Naive thymus-derived CD4-positive, alpha-beta T cell (primary cell): ENCODE measurements around the gene NRBP1. TPM values are rescaled to one million over a fixed set of nuclear protein-coding genes. Genes with fewer than 3 reads are reported as not detected.
A peak's percentile ranks its signal among the peaks of the same experiment; 100 is the strongest.

Experiments used
- ATAC-seq: fragments of 150-1000 bp; cut with Tn5 transposase; 2 replicates; pipeline ENCODE4 v1.10.0; 2021; ENCODE audit warnings: mild to moderate bottlenecking, moderate library complexity
- CTCF ChIA-PET: fragments of 350-600 bp; sonication (Branson Sonifier 250); formaldehyde crosslinking; loops from one replicate; lab custom pipeline; 2021; ENCODE audit warnings: antibody characterized with exemption; lab: Charles Lee
- POLR2A ChIA-PET: fragments of 350-600 bp; sonication (Branson Sonifier 250); formaldehyde crosslinking; loops from one replicate; lab custom pipeline; 2021; ENCODE audit warnings: antibody characterized with exemption, inconsistent platforms; lab: Charles Lee
- DNase-seq, 9 donors: peaks; one replicate each; pipeline versions ENCODE4 v3.0.0 to v3.0.0-alpha.2; 2020 to 2022; ENCODE audit warnings: mixed read lengths in 1 of 9
- H3K27ac ChIP-seq: one replicate; pipeline ENCODE4 v1.7.0; 2013; ENCODE audit warnings: mild to moderate bottlenecking, low read depth, low read length, moderate library complexity
- H3K27me3 ChIP-seq, 2 donors: one replicate each; pipeline ENCODE4 v1.7.0; 2013; ENCODE audit warnings: low read length in 2 of 2, mild to moderate bottlenecking in 2 of 2, moderate library complexity in 2 of 2; ENCODE audit not compliant: control insufficient read depth in 2 of 2, insufficient read depth in 2 of 2
- H3K36me3 ChIP-seq, 3 experiments: 1 replicate in 2 of 3; 2 replicates in 1 of 3; pipeline ENCODE4 v1.7.0; 2013; ENCODE audit warnings: low read length in 3 of 3, mild to moderate bottlenecking in 3 of 3, moderate library complexity in 1 of 3; ENCODE audit not compliant: insufficient read depth in 3 of 3, control insufficient read depth in 2 of 3
- H3K4me1 ChIP-seq, 2 donors: one replicate each; pipeline ENCODE4 v1.7.0; 2013; ENCODE audit warnings: low read length in 2 of 2, mild to moderate bottlenecking in 2 of 2, moderate library complexity in 1 of 2; ENCODE audit not compliant: control insufficient read depth in 2 of 2, insufficient read depth in 2 of 2
- H3K4me3 ChIP-seq: 2 replicates; pipeline ENCODE4 v1.7.0; 2013; ENCODE audit warnings: mild to moderate bottlenecking, low read length
- H3K9me3 ChIP-seq, 3 experiments: 1 replicate in 2 of 3; 2 replicates in 1 of 3; pipeline ENCODE4 v1.7.0; 2013; ENCODE audit warnings: low read length in 3 of 3; ENCODE audit not compliant: control insufficient read depth in 2 of 3
- H3K27ac Mint-ChIP-seq, 9 donors: one replicate each; pipeline ENCODE4 v1.8.0; 2020 to 2022; ENCODE audit warnings: mixed read lengths in 9 of 9, mild to moderate bottlenecking in 8 of 9, moderate library complexity in 5 of 9, inconsistent platforms in 2 of 9
- H3K27me3 Mint-ChIP-seq, 5 donors: one replicate each; pipeline ENCODE4 v1.8.0; 2021 to 2022; ENCODE audit warnings: mixed read lengths in 5 of 5, mild to moderate bottlenecking in 1 of 5
- H3K36me3 Mint-ChIP-seq, 5 donors: one replicate each; pipeline ENCODE4 v1.8.0; 2020 to 2022; ENCODE audit warnings: mixed read lengths in 5 of 5, mild to moderate bottlenecking in 3 of 5, inconsistent platforms in 1 of 5
- H3K4me1 Mint-ChIP-seq, 7 donors: one replicate each; pipeline ENCODE4 v1.8.0; 2020 to 2022; ENCODE audit warnings: mixed read lengths in 7 of 7, mild to moderate bottlenecking in 3 of 7, inconsistent platforms in 1 of 7
- H3K4me3 Mint-ChIP-seq, 10 donors: one replicate each; pipeline ENCODE4 v1.8.0; 2020 to 2022; ENCODE audit warnings: mild to moderate bottlenecking in 10 of 10, mixed read lengths in 10 of 10, moderate library complexity in 6 of 10, inconsistent platforms in 2 of 10
- H3K9me3 Mint-ChIP-seq, 11 donors: one replicate each; pipeline ENCODE4 v1.8.0; 2020 to 2022; ENCODE audit warnings: mixed read lengths in 11 of 11, mild to moderate bottlenecking in 4 of 11, inconsistent platforms in 1 of 11, moderate library complexity in 1 of 11
- intact Hi-C, 2 donors: fragments of 100-400 bp; cut with micrococcal nuclease; formaldehyde crosslinking; loops; one replicate each; pipeline ENCODE4 v1.15.1; 2023
- polyA plus RNA-seq, 2 donors: library from polyadenylated mRNA; unstranded; fragments of 300-500 nt; fragmentation: Illumina TruSeq; gene quantifications; one replicate each; pipeline ENCODE4 v1.2.3, GENCODE V29; 2021
- total RNA-seq, 6 experiments: library from RNA in 5 of 6; stranded (reverse) in 5 of 6; gene quantifications; 1 replicate in 5 of 6; 2 replicates in 1 of 6; pipeline ENCODE4 v1.2.3 and lab custom pipeline; 2021 to 2026

NRBP1 gene
- total and polyA plus RNA-seq, 7 experiments from 2014 or later: 70.0 to 181 (median 121) TPM

GRCh38 chr2:27380626-27381545 is 47.5 kb upstream of the NRBP1 start, which contains the start of gene ZNF513:
Gene ZNF513 (minus strand): TSS chr2:27380734. CDS start chr2:27380526, 208 bp downstream.
- ChIA-PET POLR2A (interaction anchor here (0.7 to 4.4 kb wide), 9 partner anchors 11 to 283 kb away, joined by 3 to 67 read pairs (median 5); partner anchors contain the start of genes EIF2B4, GTF3C2, MPV17 and NRBP1), CTCF (interaction anchor here (2.1 kb wide), 1 partner anchor 11 kb away, joined by 10 read pairs; the partner anchor contains the start of genes EIF2B4 and SNX17)
- H3K27ac Mint-ChIP-seq: peak within 1 kb of the TSS; percentile 88 to 97 (median 94)
- Histone ChIP-seq H3K4me3 (peak within 1 kb of the TSS; percentile 67), H3K27me3 (no peaks in the 10 kb centered on the region), H3K4me1 (peaks cover 9 to 10% of the 10 kb centered on the region in 2 donors), H3K9me3 (no peaks in the 10 kb centered on the region), H3K36me3 (peaks cover 0 to 68% (median 17%) of the 10 kb centered on the region in 3 experiments), H3K27ac (peak within 1 kb of the TSS; percentile 85)
- peaks cover 18 to 33% (median 30%) of the 10 kb centered on the region in 7 donors for H3K4me1 Mint-ChIP-seq
- no peaks in the 10 kb centered on the region for H3K27me3 Mint-ChIP-seq
- H3K4me3 Mint-ChIP-seq: peak within 1 kb of the TSS; percentile 85 to 94 (median 90)
- H3K9me3 Mint-ChIP-seq: no peaks in the 10 kb centered on the region
- DNase-seq (peak; percentile 71 to 88 (median 81)), ATAC-seq (peak; percentile 97)
- peaks cover 9 to 43% (median 29%) of the 10 kb centered on the region in 5 donors for H3K36me3 Mint-ChIP-seq
- intact Hi-C loops: loop anchor here (1.0 to 2.0 kb wide), 5 partner anchors 11 to 108 kb away; partner anchors contain the start of genes EIF2B4 (in 2 of the 2), NRBP1 (in 2 of the 2), PPM1G (in 2 of the 2) and SNX17 (in 2 of the 2)

GRCh38 chr2:27381577-27382181 is 46.8 kb upstream of the NRBP1 start:
- ChIA-PET POLR2A (interaction anchor here (1.7 to 4.4 kb wide), 3 partner anchors 11 to 28 kb away, joined by 5 to 67 read pairs (median 20); partner anchors contain the start of genes EIF2B4, PPM1G and SNX17), CTCF (no interaction called here)
- ATAC-seq (no peak), DNase-seq (no peak)
- Mint-ChIP-seq H3K36me3 (peaks cover 10 to 38% (median 26%) of the 10 kb centered on the region in 5 donors), H3K9me3 (no peaks in the 10 kb centered on the region), H3K4me1 (peaks cover 18 to 33% (median 30%) of the 10 kb centered on the region in 7 donors), H3K4me3 (peak overlapping the region; percentile 59 to 94 (median 90)), H3K27me3 (no peaks in the 10 kb centered on the region), H3K27ac (peak overlapping the region; percentile 85 to 95 (median 93))
- intact Hi-C loops: loop anchor here (2.0 kb wide), 1 partner anchor 47 kb away; the partner anchor contains the start of gene NRBP1 (in 2 of the 2)
- Histone ChIP-seq H3K9me3 (no peaks in the 10 kb centered on the region), H3K27ac (peak overlapping the region; percentile 85), H3K36me3 (peaks cover 0 to 66% (median 10%) of the 10 kb centered on the region in 3 experiments), H3K4me3 (no peak overlapping the region), H3K27me3 (no peaks in the 10 kb centered on the region), H3K4me1 (peaks cover 9 to 10% of the 10 kb centered on the region in 2 donors)

GRCh38 chr2:27390822-27391679 is 37.4 kb upstream of the NRBP1 start:
- ATAC-seq: peak; percentile 84
- Histone ChIP-seq H3K36me3 (peaks cover 0 to 11% (median 0%) of the 10 kb centered on the region in 3 experiments), H3K27me3 (no peaks in the 10 kb centered on the region), H3K4me1 (peaks cover 10 to 16% of the 10 kb centered on the region in 2 donors), H3K27ac (peak overlapping the region; percentile 55), H3K9me3 (no peaks in the 10 kb centered on the region), H3K4me3 (no peak overlapping the region)
- no peaks in the 10 kb centered on the region for H3K27me3 Mint-ChIP-seq
- H3K4me1 Mint-ChIP-seq: peaks cover 25 to 40% (median 30%) of the 10 kb centered on the region in 7 donors
- DNase-seq: peak in 6 of 9 donors; percentile 32 to 61 (median 50)
- H3K9me3 Mint-ChIP-seq: no peaks in the 10 kb centered on the region
- H3K27ac Mint-ChIP-seq: peak overlapping the region; percentile 74 to 96 (median 91)
- peaks cover 0 to 17% (median 4%) of the 10 kb centered on the region in 5 donors for H3K36me3 Mint-ChIP-seq
- peak overlapping the region in 9 of 10 donors; percentile 5 to 81 (median 59) for H3K4me3 Mint-ChIP-seq
- ChIA-PET CTCF (no interaction called here), POLR2A (interaction anchor here (1.3 to 2.1 kb wide), 3 partner anchors 16 to 68 kb away, joined by 4 to 7 read pairs (median 6); partner anchors contain the start of genes MPV17 and NRBP1)
- intact Hi-C loops: no loop called here

- H3K4me3 Mint-ChIP-seq: peak overlapping the region in 2 of 10 donors; percentile 20 to 33
- Histone ChIP-seq H3K9me3 (no peaks in the 10 kb centered on the region), H3K27ac (no peak overlapping the region), H3K36me3 (peaks cover 0 to 4% (median 0%) of the 10 kb centered on the region in 3 experiments), H3K27me3 (no peaks in the 10 kb centered on the region), H3K4me1 (peaks cover 10 to 16% of the 10 kb centered on the region in 2 donors), H3K4me3 (no peak overlapping the region)
- DNase-seq (no peak), ATAC-seq (no peak)
- H3K9me3 Mint-ChIP-seq: no peaks in the 10 kb centered on the region
- peaks cover 32 to 52% (median 35%) of the 10 kb centered on the region in 7 donors for H3K4me1 Mint-ChIP-seq
- peaks cover 0 to 17% (median 4%) of the 10 kb centered on the region in 5 donors for H3K36me3 Mint-ChIP-seq
- ChIA-PET CTCF (interaction anchor here (0.7 to 1.0 kb wide), 2 partner anchors 37 to 442 kb away, joined by 3 read pairs; no protein-coding TSS in a partner anchor), POLR2A (interaction anchor here (0.7 kb wide), 1 partner anchor 25 kb away, joined by 3 read pairs; no protein-coding TSS in a partner anchor)
- peak overlapping the region in 6 of 9 donors; percentile 21 to 67 (median 54) for H3K27ac Mint-ChIP-seq
- intact Hi-C loops: loop anchor here in 1 of 2 donors (2.0 kb wide), 1 partner anchor 16 kb away; the partner anchor contains the start of gene PPM1G
- H3K27me3 Mint-ChIP-seq: no peaks in the 10 kb centered on the region
Measured at GRCh38 chr2:27393225-27393624, 35.2 kb upstream of the NRBP1 start.

GRCh38 chr2:27398962-27399361 is 29.5 kb upstream of the NRBP1 start:
- Mint-ChIP-seq H3K27me3 (no peaks in the 10 kb centered on the region), H3K4me3 (peak overlapping the region in 1 of 10 donors; percentile 43), H3K9me3 (no peaks in the 10 kb centered on the region), H3K4me1 (peaks cover 20 to 56% (median 43%) of the 10 kb centered on the region in 7 donors), H3K27ac (peak overlapping the region in 3 of 9 donors; percentile 23 to 59 (median 28)), H3K36me3 (peaks cover 0 to 18% (median 7%) of the 10 kb centered on the region in 5 donors)
- CTCF ChIA-PET: no interaction called here
- ATAC-seq: no peak
- Histone ChIP-seq H3K9me3 (no peaks in the 10 kb centered on the region), H3K27me3 (no peaks in the 10 kb centered on the region), H3K4me1 (peaks cover 0 to 3% of the 10 kb centered on the region in 2 donors), H3K27ac (no peak overlapping the region), H3K36me3 (no peaks in the 10 kb centered on the region), H3K4me3 (no peak overlapping the region)
- intact Hi-C loops: no loop called here
- POLR2A ChIA-PET: no interaction called here
- no peak for DNase-seq
